IMR-90 (cell line): Measurements from ENCODE around the gene SOCS3. TPM values are rescaled to one million over a fixed set of nuclear protein-coding genes. Genes with fewer than 3 reads are reported as not detected.

ENCODE experiments used
- ATAC-seq: fragments of 200-7000 bp; cut with Tn5 transposase; 2 replicates; pipeline ENCODE4 v1.9.1; 2020; ENCODE audit warnings: low read depth, mild to moderate bottlenecking, moderate library complexity
- BruUV-seq: library from RNA; stranded (reverse); fragments of 400-500 nt; replicated peaks from 2 replicates; lab custom pipeline; 2021; lab: Mats Ljungman, UMichigan
- CTCF ChIA-PET: fragments of 300-600 bp; formaldehyde crosslinking; extraction: SDS; loops from one replicate; lab custom pipeline; 2021; ENCODE audit warnings: antibody characterized with exemption; lab: Yijun Ruan, JAX
- POLR2A ChIA-PET: fragments of 300-600 bp; sonication (Branson Sonifier 250); formaldehyde crosslinking; loops from one replicate; lab custom pipeline; 2022; ENCODE audit warnings: antibody characterized with exemption; ENCODE audit not compliant: unreplicated experiment; lab: Charles Lee
- DNase-seq: peaks from one replicate; pipeline ENCODE4 v3.0.0; 2013
- H2AFZ ChIP-seq: replicated peaks from 2 replicates; pipeline ENCODE3; 2013; ENCODE audit warnings: low read length, mild to moderate bottlenecking; ENCODE audit not compliant: poor library complexity
- H2AK5ac ChIP-seq: 2 replicates; pipeline ENCODE4 v1.6.1; 2013; ENCODE audit warnings: low read depth, low read length, inconsistent platforms
- H2AK9ac ChIP-seq: replicated peaks from 2 replicates; pipeline ENCODE3; 2013; ENCODE audit warnings: mild to moderate bottlenecking, low read depth, low read length, moderate library complexity; ENCODE audit not compliant: poor library complexity
- H2BK120ac ChIP-seq: 2 replicates; pipeline ENCODE4 v1.6.1; 2013; ENCODE audit warnings: low read depth, low read length, inconsistent platforms
- H2BK15ac ChIP-seq: 3 replicates; pipeline ENCODE4 v1.6.1; 2013; ENCODE audit warnings: low read depth, low read length, inconsistent platforms
- H2BK20ac ChIP-seq: 2 replicates; pipeline ENCODE4 v1.6.1; 2013; ENCODE audit warnings: low read depth, mild to moderate bottlenecking, inconsistent platforms, low read length, moderate library complexity
- H2BK5ac ChIP-seq: 2 replicates; pipeline ENCODE4 v1.6.1; 2013; ENCODE audit warnings: mild to moderate bottlenecking, low read depth, low read length, inconsistent platforms; ENCODE audit not compliant: poor library complexity, severe bottlenecking
- H3K14ac ChIP-seq: replicated peaks from 2 replicates; pipeline ENCODE4 v1.6.1; 2013; ENCODE audit warnings: low read depth, low read length, inconsistent platforms
- H3K18ac ChIP-seq: 2 replicates; pipeline ENCODE4 v1.6.1; 2013; ENCODE audit warnings: low read depth, low read length, control low read depth
- H3K23ac ChIP-seq: 2 replicates; pipeline ENCODE4 v1.6.1; 2013; ENCODE audit warnings: low read depth, low read length, inconsistent platforms
- H3K27ac ChIP-seq: 2 replicates; pipeline ENCODE4 v1.5.1; 2013; ENCODE audit warnings: mild to moderate bottlenecking, control low read depth, low read length; ENCODE audit not compliant: insufficient read depth
- H3K27me3 ChIP-seq: 2 replicates; pipeline ENCODE4 v1.6.1; 2013; ENCODE audit warnings: low read length; ENCODE audit not compliant: control insufficient read depth, insufficient read depth
- H3K36me3 ChIP-seq: 2 replicates; pipeline ENCODE4 v1.6.1; 2013; ENCODE audit warnings: low read length, mixed read lengths; ENCODE audit not compliant: control insufficient read depth, insufficient read depth
- H3K4ac ChIP-seq: 2 replicates; pipeline ENCODE4 v1.6.1; 2013; ENCODE audit warnings: low read depth, low read length, inconsistent platforms
- H3K4me1 ChIP-seq: 2 replicates; pipeline ENCODE4 v1.6.1; 2013; ENCODE audit warnings: low read length, mixed read lengths; ENCODE audit not compliant: control insufficient read depth, insufficient read depth
- H3K4me2 ChIP-seq: 2 replicates; pipeline ENCODE4 v1.6.1; 2013; ENCODE audit warnings: low read depth, mild to moderate bottlenecking, control low read depth, low read length, moderate library complexity
- H3K4me3 ChIP-seq: 2 replicates; pipeline ENCODE4 v1.5.1; 2013; ENCODE audit warnings: low read depth, mild to moderate bottlenecking, control low read depth, low read length, moderate library complexity; ENCODE audit not compliant: insufficient read depth
- H3K56ac ChIP-seq: 2 replicates; pipeline ENCODE4 v1.6.1; 2013; ENCODE audit warnings: low read length, inconsistent platforms; ENCODE audit not compliant: insufficient read depth; ENCODE audit errors: extremely low read depth
- H3K79me1 ChIP-seq, 2 experiments: 2 replicates each; pipeline ENCODE4 v1.6.1; 2013; ENCODE audit warnings: low read length in 2 of 2, inconsistent platforms in 1 of 2, low read depth in 1 of 2
- H3K9ac ChIP-seq: 2 replicates; pipeline ENCODE4 v1.6.1; 2013; ENCODE audit warnings: low read depth, low read length, control low read depth
- H3K9me1 ChIP-seq: 2 replicates; pipeline ENCODE4 v1.6.1; 2013; ENCODE audit warnings: low read length, inconsistent platforms; ENCODE audit not compliant: insufficient read depth
- H3K9me3 ChIP-seq: 2 replicates; pipeline ENCODE4 v1.6.1; 2013; ENCODE audit warnings: low read length; ENCODE audit not compliant: control insufficient read depth, insufficient read depth
- H4K20me1 ChIP-seq: 2 replicates; pipeline ENCODE4 v1.6.1; 2013; ENCODE audit warnings: low read length, inconsistent platforms; ENCODE audit not compliant: insufficient read depth
- H4K5ac ChIP-seq: 2 replicates; pipeline ENCODE4 v1.6.1; 2013; ENCODE audit warnings: mild to moderate bottlenecking, low read depth, low read length, control low read depth
- H4K8ac ChIP-seq, 2 experiments: 2 replicates each; pipeline ENCODE4 v1.6.1; 2013; ENCODE audit warnings: low read depth in 2 of 2, low read length in 2 of 2, control low read depth in 1 of 2, inconsistent platforms in 1 of 2
- H4K91ac ChIP-seq: 2 replicates; pipeline ENCODE4 v1.6.1; 2013; ENCODE audit warnings: low read depth, low read length, inconsistent platforms; ENCODE audit not compliant: insufficient read depth
- BHLHE40 ChIP-seq: fragments of 150-350 bp; IDR thresholded peaks from 2 replicates; pipeline ENCODE4 v1.6.1; 2016; ENCODE audit warnings: mild to moderate bottlenecking, low read depth, low read length
- CEBPB ChIP-seq: IDR thresholded peaks from 2 replicates; pipeline ENCODE4 v1.6.1; 2012; ENCODE audit warnings: low read depth, low read length, improper control_type of control experiment
- CHD1 ChIP-seq: IDR thresholded peaks from 2 replicates; pipeline ENCODE4 v1.6.1; 2012; ENCODE audit warnings: low read depth, low read length, improper control_type of control experiment
- FOS ChIP-seq: fragments of 150-350 bp; IDR thresholded peaks from 2 replicates; pipeline ENCODE4 v1.6.1; 2016; ENCODE audit warnings: low read depth, low read length
- MAFK ChIP-seq: IDR thresholded peaks from 2 replicates; pipeline ENCODE4 v1.6.1; 2012; ENCODE audit warnings: low read depth, low read length, improper control_type of control experiment
- MAZ ChIP-seq: IDR thresholded peaks from 2 replicates; pipeline ENCODE4 v1.6.1; 2012; ENCODE audit warnings: low read depth, mild to moderate bottlenecking, low read length, improper control_type of control experiment, moderate library complexity, borderline replicate concordance
- MXI1 ChIP-seq: IDR thresholded peaks from 2 replicates; pipeline ENCODE4 v1.6.1; 2012; ENCODE audit warnings: low read depth, mild to moderate bottlenecking, low read length, moderate library complexity, borderline replicate concordance
- NFE2L2 ChIP-seq: fragments of 150-350 bp; IDR thresholded peaks from 2 replicates; pipeline ENCODE4 v1.6.1; 2016; ENCODE audit warnings: low read depth, mild to moderate bottlenecking, low read length
- POLR2A ChIP-seq: IDR thresholded peaks from 2 replicates; pipeline ENCODE4 v1.6.1; 2012; ENCODE audit warnings: mild to moderate bottlenecking, low read depth, low read length
- RAD21 ChIP-seq: IDR thresholded peaks from 2 replicates; pipeline ENCODE4 v1.6.1; 2012; ENCODE audit warnings: low read length, improper control_type of control experiment
- RCOR1 ChIP-seq: IDR thresholded peaks from 2 replicates; pipeline ENCODE4 v1.6.1; 2012; ENCODE audit warnings: mild to moderate bottlenecking, low read length, improper control_type of control experiment; ENCODE audit not compliant: insufficient replicate concordance
- RFX5 ChIP-seq: IDR thresholded peaks from 2 replicates; pipeline ENCODE4 v1.8.0; 2012; ENCODE audit warnings: low read depth, mild to moderate bottlenecking, low read length, moderate library complexity
- SMC3 ChIP-seq: fragments of 150-350 bp; IDR thresholded peaks from 2 replicates; pipeline ENCODE4 v1.6.1; 2016; ENCODE audit warnings: low read depth, mild to moderate bottlenecking, antibody characterized with exemption, low read length, moderate library complexity
- WGBS, 2 experiments: methylation state at CpG; one replicate each; pipeline versions ENCODE4 v1.1.5 to v1.1.7; 2013; ENCODE audit warnings: missing lambda C conversion rate in 2 of 2; ENCODE audit not compliant: insufficient read length in 1 of 2; ENCODE audit errors: extremely low coverage in 2 of 2; 5-methylcytosine and 5-hydroxymethylcytosine counted together
- dilution Hi-C: fragments of 300-500 bp; cut with HindIII; formaldehyde crosslinking; loops from one replicate; pipeline ENCODE4 v1.14.3; 2018; ENCODE audit warnings: low sequenced_read_pairs; ENCODE audit not compliant: unreplicated experiment
- in situ Hi-C: fragments of 300-500 bp; cut with MboI; formaldehyde crosslinking; loops from 3 replicates; pipeline ENCODE4 v1.14.3; 2019; ENCODE audit warnings: low sequenced_read_pairs, inconsistent platforms, mixed read lengths
- intact Hi-C: fragments of 100-400 bp; cut with micrococcal nuclease; formaldehyde crosslinking; loops from 2 replicates; pipeline ENCODE4 v1.10.0; 2022
- polyA plus RNA-seq, 3 experiments: library from polyadenylated mRNA; depleted of rRNA; stranded (reverse); fragments of >200 nt; gene quantifications; 2 replicates each; pipeline ENCODE4 v1.2.3, GENCODE V29; 2012; ENCODE audit warnings: low replicate concordance in 1 of 3
- total RNA-seq: library from RNA; depleted of rRNA; stranded (reverse); fragments of >200 nt; gene quantifications from 2 replicates; pipeline ENCODE4 v1.2.3, GENCODE V29; 2012
- TF ChIP-seq, protein P1 (sequence below): conservative IDR thresholded peaks from 2 replicates; pipeline ENCODE4 v1.5.1; 2012; ENCODE audit warnings: mild to moderate bottlenecking, low read depth, low read length, improper control_type of control experiment
- TF ChIP-seq, protein P2 (sequence below): fragments of 150-350 bp; IDR thresholded peaks from 2 replicates; pipeline ENCODE4 v1.6.1; 2016; ENCODE audit warnings: low read depth, mild to moderate bottlenecking, low read length, moderate library complexity, borderline replicate concordance
- TF ChIP-seq, protein P3 (sequence below): fragments of 150-350 bp; IDR thresholded peaks from 2 replicates; pipeline ENCODE4 v1.6.1; 2017; ENCODE audit warnings: mild to moderate bottlenecking, antibody characterized with exemption, low read length, low read depth

Gene SOCS3
- total and polyA plus RNA-seq, 2 of the 4 experiments (the other 2 are of a cell fraction), result 19.2 to 19.9 TPM

DNA sequence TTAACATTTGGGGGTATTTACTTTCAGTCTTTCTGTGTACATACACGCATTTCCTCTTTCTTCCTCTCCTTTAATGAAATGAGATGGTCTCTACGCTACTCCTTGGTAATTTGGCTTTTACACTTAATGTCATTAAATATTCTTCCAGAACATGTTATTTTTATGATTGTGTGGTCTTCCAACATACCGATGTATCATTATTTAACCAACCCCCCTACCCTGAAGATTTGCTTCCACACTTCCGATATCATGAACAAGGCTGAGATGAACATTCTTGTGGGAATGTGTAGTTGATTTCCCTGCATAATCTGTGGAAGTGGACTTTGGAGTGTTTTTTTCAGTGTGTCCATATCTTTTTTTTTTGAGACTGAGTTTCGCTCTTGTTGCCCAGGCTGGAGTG lies 16.3 kb upstream of the SOCS3 start:
- peaks cover 26% of the 10 kb centered on the region for H3K4me1 ChIP-seq
- H3K9ac ChIP-seq, result no peak overlapping the region
- TF ChIP-seq FOS, result no peak
- TF ChIP-seq, protein P1, sequence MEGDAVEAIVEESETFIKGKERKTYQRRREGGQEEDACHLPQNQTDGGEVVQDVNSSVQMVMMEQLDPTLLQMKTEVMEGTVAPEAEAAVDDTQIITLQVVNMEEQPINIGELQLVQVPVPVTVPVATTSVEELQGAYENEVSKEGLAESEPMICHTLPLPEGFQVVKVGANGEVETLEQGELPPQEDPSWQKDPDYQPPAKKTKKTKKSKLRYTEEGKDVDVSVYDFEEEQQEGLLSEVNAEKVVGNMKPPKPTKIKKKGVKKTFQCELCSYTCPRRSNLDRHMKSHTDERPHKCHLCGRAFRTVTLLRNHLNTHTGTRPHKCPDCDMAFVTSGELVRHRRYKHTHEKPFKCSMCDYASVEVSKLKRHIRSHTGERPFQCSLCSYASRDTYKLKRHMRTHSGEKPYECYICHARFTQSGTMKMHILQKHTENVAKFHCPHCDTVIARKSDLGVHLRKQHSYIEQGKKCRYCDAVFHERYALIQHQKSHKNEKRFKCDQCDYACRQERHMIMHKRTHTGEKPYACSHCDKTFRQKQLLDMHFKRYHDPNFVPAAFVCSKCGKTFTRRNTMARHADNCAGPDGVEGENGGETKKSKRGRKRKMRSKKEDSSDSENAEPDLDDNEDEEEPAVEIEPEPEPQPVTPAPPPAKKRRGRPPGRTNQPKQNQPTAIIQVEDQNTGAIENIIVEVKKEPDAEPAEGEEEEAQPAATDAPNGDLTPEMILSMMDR, result no peak
- TF ChIP-seq SMC3, result no peak
- TF ChIP-seq RFX5, result no peak
- no peak for TF ChIP-seq RCOR1
- no peak for TF ChIP-seq MAZ
- no peak; the same call in 1 of the 2 replicates for TF ChIP-seq POLR2A
- no peak for TF ChIP-seq RAD21
- TF ChIP-seq BHLHE40, result no peak
- TF ChIP-seq, protein P2, sequence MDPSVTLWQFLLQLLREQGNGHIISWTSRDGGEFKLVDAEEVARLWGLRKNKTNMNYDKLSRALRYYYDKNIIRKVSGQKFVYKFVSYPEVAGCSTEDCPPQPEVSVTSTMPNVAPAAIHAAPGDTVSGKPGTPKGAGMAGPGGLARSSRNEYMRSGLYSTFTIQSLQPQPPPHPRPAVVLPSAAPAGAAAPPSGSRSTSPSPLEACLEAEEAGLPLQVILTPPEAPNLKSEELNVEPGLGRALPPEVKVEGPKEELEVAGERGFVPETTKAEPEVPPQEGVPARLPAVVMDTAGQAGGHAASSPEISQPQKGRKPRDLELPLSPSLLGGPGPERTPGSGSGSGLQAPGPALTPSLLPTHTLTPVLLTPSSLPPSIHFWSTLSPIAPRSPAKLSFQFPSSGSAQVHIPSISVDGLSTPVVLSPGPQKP, result no peak
- no peak for TF ChIP-seq NFE2L2
- no peak for TF ChIP-seq CHD1
- TF ChIP-seq MAFK, result no peak
- TF ChIP-seq CEBPB, result no peak
- TF ChIP-seq, protein P3, sequence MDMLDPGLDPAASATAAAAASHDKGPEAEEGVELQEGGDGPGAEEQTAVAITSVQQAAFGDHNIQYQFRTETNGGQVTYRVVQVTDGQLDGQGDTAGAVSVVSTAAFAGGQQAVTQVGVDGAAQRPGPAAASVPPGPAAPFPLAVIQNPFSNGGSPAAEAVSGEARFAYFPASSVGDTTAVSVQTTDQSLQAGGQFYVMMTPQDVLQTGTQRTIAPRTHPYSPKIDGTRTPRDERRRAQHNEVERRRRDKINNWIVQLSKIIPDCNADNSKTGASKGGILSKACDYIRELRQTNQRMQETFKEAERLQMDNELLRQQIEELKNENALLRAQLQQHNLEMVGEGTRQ, result no peak
- no peak for TF ChIP-seq MXI1

More for the DNA sequence above, 16.3 kb upstream of the SOCS3 start:
- H3K9me3 ChIP-seq, result no peaks in the 10 kb centered on the region
- intact Hi-C loops, result no loop called here
- H3K56ac ChIP-seq, result peak overlapping the region; percentile 50
- H4K8ac ChIP-seq, result peak overlapping the region in 1 of 2 experiments; percentile 59; a peak in 2 of 4 replicates
- H3K27me3 ChIP-seq, result no peaks in the 10 kb centered on the region
- in situ Hi-C loops, result no loop called here
- peak overlapping the region; percentile 67; the same call in 2 of the 3 replicates for H2BK15ac ChIP-seq
- ChIA-PET POLR2A (no interaction called here), CTCF (no interaction called here)
- peak overlapping the region; percentile 91 for H2BK120ac ChIP-seq
- WGBS, 2 experiments, result no CpG with 5 or more reads among the region's 5 CpGs
- H4K91ac ChIP-seq, result peak overlapping the region; percentile 75
- dilution Hi-C loops, result no loop called here
- H3K4me2 ChIP-seq, result peak overlapping the region; percentile 50; the same call in 1 of the 2 replicates
- H3K36me3 ChIP-seq, result no peaks in the 10 kb centered on the region; the same call in 1 of the 2 replicates
- peak overlapping the region; percentile 84 for H4K5ac ChIP-seq
- H3K27ac ChIP-seq, result peak overlapping the region; percentile 86
- peak overlapping the region; percentile 66; the same call in 1 of the 2 replicates for H2AK5ac ChIP-seq
- H2BK5ac ChIP-seq, result peak overlapping the region; percentile 98
- no peak overlapping the region for H3K4me3 ChIP-seq
- BruUV-seq, result no TSS peak
- no peak overlapping the region for H2AK9ac ChIP-seq
- peak overlapping the region; percentile 74 for H3K4ac ChIP-seq
- peak overlapping the region; percentile 96 for H3K18ac ChIP-seq
- ATAC-seq (no peak), DNase-seq (no peak)
- H2AFZ ChIP-seq, result no peak overlapping the region
- H3K14ac ChIP-seq, result peak overlapping the region; percentile 26; the same call in 1 of the 2 replicates
- H3K79me1 ChIP-seq, result peaks cover 6 to 29% of the 10 kb centered on the region in 2 experiments; a peak in 3 of 4 replicates
- peak overlapping the region; percentile 57; the same call in 1 of the 2 replicates for H3K23ac ChIP-seq
- H4K20me1 ChIP-seq, result peaks cover 8% of the 10 kb centered on the region; the same call in 1 of the 2 replicates
- peak overlapping the region; percentile 91 for H2BK20ac ChIP-seq
- peaks cover 14% of the 10 kb centered on the region for H3K9me1 ChIP-seq
